Measurements from ENCODE around the gene RNASE4.

RNASE4 gene

GRCh38 chr14:20679907-20680306 is 4.5 kb upstream of the RNASE4 start:
- peaks cover 15% of the 10 kb centered on the region for H3K4me1 ChIP-seq (ENCODE audit: control insufficient read depth, insufficient read depth, low read length)
- peaks cover 17% of the 10 kb centered on the region for H3K27me3 ChIP-seq (replicated peaks; ENCODE audit: control insufficient read depth, insufficient read depth, low read length)
- no peak overlapping the region for H3K9ac ChIP-seq (ENCODE audit: low read length)
- H3K4me3 ChIP-seq (ENCODE audit: low read length): no peak overlapping the region
- H3K36me3 ChIP-seq (ENCODE audit: control insufficient read depth, insufficient read depth, low read length, severe bottlenecking): no peaks in the 10 kb centered on the region
- DNase-seq (ENCODE audit: low read depth): peak; percentile 36
- no peaks in the 10 kb centered on the region for H3K9me3 ChIP-seq (ENCODE audit: control insufficient read depth, low read length)

GRCh38 chr14:20680363-20680762 is 4.0 kb upstream of the RNASE4 start:
- Histone ChIP-seq H3K4me3 (ENCODE audit: low read length) (no peak overlapping the region), H3K9me3 (ENCODE audit: control insufficient read depth, low read length) (no peaks in the 10 kb centered on the region), H3K4me1 (ENCODE audit: control insufficient read depth, insufficient read depth, low read length) (peaks cover 19% of the 10 kb centered on the region), H3K36me3 (ENCODE audit: control insufficient read depth, insufficient read depth, low read length, severe bottlenecking) (no peaks in the 10 kb centered on the region), H3K27me3 (replicated peaks; ENCODE audit: control insufficient read depth, insufficient read depth, low read length) (peaks cover 17% of the 10 kb centered on the region), H3K9ac (ENCODE audit: low read length) (no peak overlapping the region)
- no peak for DNase-seq (ENCODE audit: low read depth)

GRCh38 chr14:20680843-20681347 is 3.5 kb upstream of the RNASE4 start:
- H3K27me3 ChIP-seq (replicated peaks; ENCODE audit: control insufficient read depth, insufficient read depth, low read length): peaks cover 13% of the 10 kb centered on the region
- peaks cover 22% of the 10 kb centered on the region for H3K4me1 ChIP-seq (ENCODE audit: control insufficient read depth, insufficient read depth, low read length)
- H3K36me3 ChIP-seq (ENCODE audit: control insufficient read depth, insufficient read depth, low read length, severe bottlenecking): no peaks in the 10 kb centered on the region
- DNase-seq (ENCODE audit: low read depth): no peak
- no peaks in the 10 kb centered on the region for H3K9me3 ChIP-seq (ENCODE audit: control insufficient read depth, low read length)
- H3K9ac ChIP-seq (ENCODE audit: low read length): peak overlapping the region; percentile 99
- peak overlapping the region; percentile 95 for H3K4me3 ChIP-seq (ENCODE audit: low read length)

GRCh38 chr14:20681348-20682126 is 2.8 kb upstream of the RNASE4 start:
- peak; percentile 90 for DNase-seq (ENCODE audit: low read depth)
- peaks cover 25% of the 10 kb centered on the region for H3K4me1 ChIP-seq (ENCODE audit: control insufficient read depth, insufficient read depth, low read length)
- H3K9ac ChIP-seq (ENCODE audit: low read length): peak overlapping the region; percentile 99
- peaks cover 7% of the 10 kb centered on the region for H3K27me3 ChIP-seq (replicated peaks; ENCODE audit: control insufficient read depth, insufficient read depth, low read length)
- H3K36me3 ChIP-seq (ENCODE audit: control insufficient read depth, insufficient read depth, low read length, severe bottlenecking): no peaks in the 10 kb centered on the region
- H3K4me3 ChIP-seq (ENCODE audit: low read length): peak overlapping the region; percentile 95
- H3K9me3 ChIP-seq (ENCODE audit: control insufficient read depth, low read length): no peaks in the 10 kb centered on the region

- Histone ChIP-seq H3K27me3 (replicated peaks; ENCODE audit: control insufficient read depth, insufficient read depth, low read length) (peaks cover 1% of the 10 kb centered on the region), H3K36me3 (ENCODE audit: control insufficient read depth, insufficient read depth, low read length, severe bottlenecking) (no peaks in the 10 kb centered on the region), H3K9ac (ENCODE audit: low read length) (peak overlapping the region; percentile 99), H3K9me3 (ENCODE audit: control insufficient read depth, low read length) (no peaks in the 10 kb centered on the region), H3K4me3 (ENCODE audit: low read length) (peak overlapping the region; percentile 95), H3K4me1 (ENCODE audit: control insufficient read depth, insufficient read depth, low read length) (peaks cover 30% of the 10 kb centered on the region)
- no peak for DNase-seq (ENCODE audit: low read depth)
Observed at GRCh38 chr14:20682127-20682434, 2.3 kb upstream of the RNASE4 start.

- Histone ChIP-seq H3K4me3 (ENCODE audit: low read length) (peak overlapping the region; percentile 95), H3K27me3 (replicated peaks; ENCODE audit: control insufficient read depth, insufficient read depth, low read length) (no peaks in the 10 kb centered on the region), H3K4me1 (ENCODE audit: control insufficient read depth, insufficient read depth, low read length) (peaks cover 35% of the 10 kb centered on the region), H3K9me3 (ENCODE audit: control insufficient read depth, low read length) (no peaks in the 10 kb centered on the region), H3K36me3 (ENCODE audit: control insufficient read depth, insufficient read depth, low read length, severe bottlenecking) (no peaks in the 10 kb centered on the region), H3K9ac (ENCODE audit: low read length) (peak overlapping the region; percentile 99)
- peak; percentile 97 for DNase-seq (ENCODE audit: low read depth)
Observed at GRCh38 chr14:20682435-20683124, 1.8 kb upstream of the RNASE4 start.

DNA sequence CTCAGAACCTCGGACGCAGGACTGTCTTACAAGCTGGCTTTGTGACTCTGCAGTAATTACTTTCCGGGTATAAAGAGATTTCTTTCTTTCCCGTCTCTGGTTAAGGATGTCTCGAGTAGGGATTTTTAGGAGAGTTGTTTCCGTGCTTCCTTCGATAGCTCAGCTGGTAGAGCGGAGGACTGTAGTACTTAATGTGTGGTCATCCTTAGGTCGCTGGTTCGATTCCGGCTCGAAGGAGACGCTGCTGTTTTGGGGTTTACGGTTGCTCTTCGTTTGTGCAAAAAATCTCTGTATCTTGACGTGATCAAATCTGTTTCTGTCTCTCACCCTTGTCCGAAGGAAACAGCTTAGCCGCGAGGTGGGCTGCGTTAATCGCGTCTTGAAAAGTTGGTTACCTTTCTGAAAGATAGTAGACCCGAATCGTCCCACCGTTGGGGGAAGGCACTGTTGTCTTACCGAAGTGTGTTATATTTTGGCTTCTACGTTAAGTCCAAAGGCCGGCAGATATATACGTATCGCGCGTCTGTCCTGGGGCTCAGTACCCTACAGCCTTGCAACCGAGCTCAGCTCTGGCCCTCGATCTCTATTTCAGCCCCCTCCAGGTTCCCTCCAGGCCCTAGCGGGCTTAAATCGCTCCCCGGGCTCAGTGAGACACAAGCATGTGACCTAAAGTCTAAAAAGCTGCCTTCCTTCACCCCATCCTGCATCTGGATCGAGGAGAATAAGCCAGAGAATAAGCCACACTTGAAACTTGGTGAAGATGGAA is 1.1 kb upstream of the RNASE4 start:
- no peaks in the 10 kb centered on the region for H3K9me3 ChIP-seq (ENCODE audit: control insufficient read depth, low read length)
- DNase-seq (ENCODE audit: low read depth): peak; percentile 90
- H3K4me3 ChIP-seq (ENCODE audit: low read length): peak overlapping the region; percentile 95
- peak overlapping the region; percentile 99 for H3K9ac ChIP-seq (ENCODE audit: low read length)
- H3K36me3 ChIP-seq (ENCODE audit: control insufficient read depth, insufficient read depth, low read length, severe bottlenecking): no peaks in the 10 kb centered on the region
- H3K4me1 ChIP-seq (ENCODE audit: control insufficient read depth, insufficient read depth, low read length): peaks cover 40% of the 10 kb centered on the region
- no peaks in the 10 kb centered on the region for H3K27me3 ChIP-seq (replicated peaks; ENCODE audit: control insufficient read depth, insufficient read depth, low read length)

- Histone ChIP-seq H3K9ac (ENCODE audit: low read length) (peak overlapping the region; percentile 99), H3K36me3 (ENCODE audit: control insufficient read depth, insufficient read depth, low read length, severe bottlenecking) (no peaks in the 10 kb centered on the region), H3K4me1 (ENCODE audit: control insufficient read depth, insufficient read depth, low read length) (peaks cover 40% of the 10 kb centered on the region), H3K27me3 (replicated peaks; ENCODE audit: control insufficient read depth, insufficient read depth, low read length) (no peaks in the 10 kb centered on the region), H3K4me3 (ENCODE audit: low read length) (peak overlapping the region; percentile 95), H3K9me3 (ENCODE audit: control insufficient read depth, low read length) (no peaks in the 10 kb centered on the region)
- DNase-seq (ENCODE audit: low read depth): peak; percentile 79
Observed at GRCh38 chr14:20684662-20685456, 499 bp downstream of the RNASE4 start.

DNA sequence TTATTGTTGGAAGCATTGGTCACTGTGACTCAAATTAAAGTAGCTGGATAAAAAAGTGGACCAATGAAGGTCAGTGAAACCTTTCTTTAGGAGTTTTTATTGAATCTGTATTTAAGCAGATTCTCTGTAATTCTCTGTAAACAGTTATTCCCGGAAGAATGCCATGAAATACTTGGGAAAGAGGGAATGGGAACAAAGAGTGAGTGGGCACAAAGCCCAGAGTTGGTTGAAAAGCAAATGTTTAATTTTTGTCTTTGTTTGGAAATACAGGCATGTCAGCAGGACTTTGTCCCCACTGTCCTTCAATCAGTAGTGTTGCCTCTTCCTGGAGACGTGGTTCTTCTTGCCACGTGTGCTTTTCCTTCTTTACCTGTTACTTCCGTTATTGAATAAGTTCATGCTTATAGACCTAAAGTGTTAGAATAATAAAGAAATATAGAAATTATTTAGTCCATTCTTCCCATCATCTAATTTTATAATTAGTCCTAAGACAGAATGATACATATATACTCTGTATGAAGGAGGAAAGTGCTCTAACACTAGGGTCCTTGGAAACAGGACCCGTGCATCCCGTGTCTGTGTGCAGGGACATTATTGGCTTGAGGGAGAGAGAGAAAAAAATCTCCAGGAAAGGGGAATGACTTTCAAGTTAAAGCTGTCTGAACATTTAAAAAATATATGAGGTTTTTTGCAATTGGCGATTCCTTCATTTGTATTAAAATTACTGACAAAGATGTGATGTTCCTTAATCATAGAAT is 2.2 kb downstream of the RNASE4 start:
- no peaks in the 10 kb centered on the region for H3K9me3 ChIP-seq (ENCODE audit: control insufficient read depth, low read length)
- no peak for DNase-seq (ENCODE audit: low read depth)
- H3K4me1 ChIP-seq (ENCODE audit: control insufficient read depth, insufficient read depth, low read length): peaks cover 40% of the 10 kb centered on the region
- H3K27me3 ChIP-seq (replicated peaks; ENCODE audit: control insufficient read depth, insufficient read depth, low read length): no peaks in the 10 kb centered on the region
- H3K36me3 ChIP-seq (ENCODE audit: control insufficient read depth, insufficient read depth, low read length, severe bottlenecking): no peaks in the 10 kb centered on the region
- H3K9ac ChIP-seq (ENCODE audit: low read length): peak overlapping the region; percentile 57
- H3K4me3 ChIP-seq (ENCODE audit: low read length): peak overlapping the region; percentile 95

Data from adipocyte (in vitro differentiated cells).